Stomach (tissue), 4 donors: ENCODE results near the gene ZFPM1.

Source experiments
- EP300 ChIP-seq: sonication (generic); formaldehyde crosslinking; IDR thresholded peaks from one replicate; pipeline ENCODE4 v1.6.1; 2017; ENCODE audit warnings: antibody characterized with exemption
- POLR2A ChIP-seq, 4 donors: fragments of 450-650 bp; IDR thresholded peaks; one replicate each; pipeline ENCODE4 v1.6.1; 2016; ENCODE audit warnings: antibody characterized with exemption in 4 of 4, control low read depth in 2 of 4, mild to moderate bottlenecking in 1 of 4, moderate library complexity in 1 of 4
- POLR2AphosphoS5 ChIP-seq, 3 donors: sonication (generic); formaldehyde crosslinking; IDR thresholded peaks; one replicate each; pipeline ENCODE4 v1.6.1; 2016; ENCODE audit warnings: antibody characterized with exemption in 3 of 3
- TF ChIP-seq, protein P1 (sequence below), 7 experiments: fragments of 450-650 bp in 4 of 7; fragments of 200-600 bp in 3 of 7; sonication (generic) in 3 of 7; IDR thresholded peaks; one replicate each; pipeline ENCODE4 v1.5.1; 2016 to 2019; ENCODE audit warnings: antibody characterized with exemption in 7 of 7, control low read depth in 2 of 7, mild to moderate bottlenecking in 1 of 7

DNA sequence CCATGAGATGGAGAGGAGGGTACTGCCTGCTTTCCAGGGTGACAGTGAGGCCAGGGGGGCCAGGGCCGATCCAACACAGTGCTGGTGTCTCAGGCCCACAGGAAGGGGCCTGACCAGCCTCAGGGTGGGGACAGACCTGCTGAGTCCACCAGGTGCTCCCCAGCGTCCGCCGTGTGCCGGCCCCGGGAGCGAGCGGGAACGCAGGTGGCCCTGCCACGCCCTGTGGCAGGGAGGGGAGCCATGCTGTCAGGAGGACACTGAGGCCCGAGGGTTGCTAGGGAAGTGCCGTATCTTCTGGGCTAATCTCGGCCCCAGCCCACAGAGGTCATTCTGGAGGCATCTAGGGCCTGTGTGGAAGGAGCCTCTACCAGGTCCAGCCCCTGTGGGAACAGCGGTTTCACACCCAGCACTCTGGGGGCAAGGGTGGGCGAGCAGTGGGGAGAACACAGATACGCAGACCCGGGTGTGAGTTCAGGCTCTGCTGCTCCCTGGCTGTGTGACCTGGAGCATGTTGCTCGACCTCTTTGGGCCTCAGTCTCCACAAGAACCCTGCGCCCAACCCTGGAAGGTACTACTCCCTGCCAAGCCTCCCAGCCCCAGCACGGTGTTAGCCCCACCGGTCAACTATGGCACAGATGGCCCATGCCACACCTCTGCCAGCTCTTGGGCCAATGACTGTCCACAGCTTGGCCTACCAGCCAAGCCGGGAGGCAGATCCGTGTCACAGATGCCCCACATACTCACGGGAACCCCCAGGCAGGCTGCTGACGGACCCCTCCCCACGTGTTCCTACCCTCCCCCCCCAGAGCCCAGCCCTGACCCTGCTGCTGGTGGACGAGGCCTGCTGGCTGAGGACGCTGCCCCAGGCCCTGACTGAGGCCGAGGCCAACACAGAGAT is 73.2 kb downstream of the ZFPM1 start:
- TF ChIP-seq POLR2A (IDR thresholded peaks at IDR 0.05): no peak
- TF ChIP-seq, protein P1, sequence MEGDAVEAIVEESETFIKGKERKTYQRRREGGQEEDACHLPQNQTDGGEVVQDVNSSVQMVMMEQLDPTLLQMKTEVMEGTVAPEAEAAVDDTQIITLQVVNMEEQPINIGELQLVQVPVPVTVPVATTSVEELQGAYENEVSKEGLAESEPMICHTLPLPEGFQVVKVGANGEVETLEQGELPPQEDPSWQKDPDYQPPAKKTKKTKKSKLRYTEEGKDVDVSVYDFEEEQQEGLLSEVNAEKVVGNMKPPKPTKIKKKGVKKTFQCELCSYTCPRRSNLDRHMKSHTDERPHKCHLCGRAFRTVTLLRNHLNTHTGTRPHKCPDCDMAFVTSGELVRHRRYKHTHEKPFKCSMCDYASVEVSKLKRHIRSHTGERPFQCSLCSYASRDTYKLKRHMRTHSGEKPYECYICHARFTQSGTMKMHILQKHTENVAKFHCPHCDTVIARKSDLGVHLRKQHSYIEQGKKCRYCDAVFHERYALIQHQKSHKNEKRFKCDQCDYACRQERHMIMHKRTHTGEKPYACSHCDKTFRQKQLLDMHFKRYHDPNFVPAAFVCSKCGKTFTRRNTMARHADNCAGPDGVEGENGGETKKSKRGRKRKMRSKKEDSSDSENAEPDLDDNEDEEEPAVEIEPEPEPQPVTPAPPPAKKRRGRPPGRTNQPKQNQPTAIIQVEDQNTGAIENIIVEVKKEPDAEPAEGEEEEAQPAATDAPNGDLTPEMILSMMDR (IDR thresholded peaks at IDR 0.05): no peak
- TF ChIP-seq POLR2AphosphoS5 (IDR thresholded peaks at IDR 0.05): no peak
- TF ChIP-seq EP300: no peak
